CD4-positive, alpha-beta T cell treated with Interleukin-10 for 1 hour (primary cell): Measurements from ENCODE around the gene OST4.

Source experiments
- DNase-seq: peaks from one replicate; pipeline ENCODE4 v3.0.0-alpha.2; 2020

Gene OST4

GRCh38 chr2:27092696-27093429, 21.4 kb upstream of the OST4 start:
- DNase-seq = no peak

DNA sequence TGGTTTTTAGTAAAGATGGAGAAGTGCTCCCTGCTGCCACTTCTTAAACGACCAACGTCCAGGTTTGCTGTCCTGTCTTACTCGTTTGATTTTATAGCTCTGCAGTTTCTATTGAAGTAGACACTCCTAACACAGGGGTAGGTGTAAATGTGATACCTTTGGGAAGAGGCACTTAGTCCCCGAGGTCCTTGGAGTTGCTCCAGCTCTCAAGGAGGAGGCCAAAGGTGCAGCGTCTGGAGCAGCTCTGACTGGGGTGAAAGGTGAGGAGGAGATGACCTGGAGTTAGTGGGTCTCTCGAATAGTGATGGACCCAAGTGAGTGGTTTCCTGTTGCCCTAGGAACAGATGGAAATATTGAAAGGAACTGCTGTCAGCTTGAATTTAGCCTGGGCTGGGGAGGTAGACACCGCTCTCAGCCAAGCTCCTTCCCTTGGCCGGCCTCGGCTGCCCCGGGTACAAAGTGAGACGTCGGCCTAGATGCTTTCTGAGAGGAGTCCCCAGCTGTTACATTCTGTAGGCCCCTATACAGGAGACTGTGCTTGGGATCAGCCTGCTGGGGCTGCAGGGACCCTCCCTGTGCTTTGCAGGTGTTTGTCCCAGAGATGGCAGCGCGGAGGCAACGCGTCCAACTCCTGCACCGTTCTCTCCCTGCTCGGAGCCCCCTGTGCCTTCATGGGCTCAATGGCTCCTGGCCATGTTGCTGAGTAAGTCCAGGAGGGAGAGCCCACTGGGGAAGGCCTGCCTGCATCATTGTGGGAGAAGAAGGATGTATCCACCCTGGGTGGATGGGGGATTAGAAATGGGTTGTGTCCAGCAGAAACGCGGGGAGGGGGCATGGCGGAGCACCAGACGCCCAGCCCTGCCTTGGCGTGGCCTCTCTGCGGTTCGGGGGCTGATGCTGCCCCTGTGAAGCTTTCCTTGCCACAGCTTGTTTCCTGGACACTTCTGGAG, 20.6 kb upstream of the OST4 start:
- no peak for DNase-seq

GRCh38 chr2:27089111-27089954, 17.9 kb upstream of the OST4 start:
- DNase-seq = no peak

DNA sequence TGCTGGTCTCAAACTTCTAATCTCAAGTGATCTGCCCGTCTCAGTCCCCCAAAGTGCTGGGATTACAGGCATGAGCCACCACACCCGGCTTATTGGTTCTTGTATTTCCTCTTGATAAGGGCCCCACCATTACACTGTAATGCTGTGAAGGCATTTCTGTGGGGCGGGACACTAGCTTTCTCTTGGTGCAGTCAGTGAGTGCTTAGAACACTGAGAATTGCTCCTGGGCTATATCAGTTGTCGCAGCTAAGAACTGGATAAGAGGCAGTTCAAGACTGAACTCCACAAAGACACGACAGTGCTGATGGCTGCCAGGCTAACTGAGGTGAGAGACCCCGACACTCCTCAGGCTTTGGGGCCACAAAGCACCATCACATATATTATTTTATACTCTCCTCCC, 17.2 kb upstream of the OST4 start:
- no peak for DNase-seq

DNA sequence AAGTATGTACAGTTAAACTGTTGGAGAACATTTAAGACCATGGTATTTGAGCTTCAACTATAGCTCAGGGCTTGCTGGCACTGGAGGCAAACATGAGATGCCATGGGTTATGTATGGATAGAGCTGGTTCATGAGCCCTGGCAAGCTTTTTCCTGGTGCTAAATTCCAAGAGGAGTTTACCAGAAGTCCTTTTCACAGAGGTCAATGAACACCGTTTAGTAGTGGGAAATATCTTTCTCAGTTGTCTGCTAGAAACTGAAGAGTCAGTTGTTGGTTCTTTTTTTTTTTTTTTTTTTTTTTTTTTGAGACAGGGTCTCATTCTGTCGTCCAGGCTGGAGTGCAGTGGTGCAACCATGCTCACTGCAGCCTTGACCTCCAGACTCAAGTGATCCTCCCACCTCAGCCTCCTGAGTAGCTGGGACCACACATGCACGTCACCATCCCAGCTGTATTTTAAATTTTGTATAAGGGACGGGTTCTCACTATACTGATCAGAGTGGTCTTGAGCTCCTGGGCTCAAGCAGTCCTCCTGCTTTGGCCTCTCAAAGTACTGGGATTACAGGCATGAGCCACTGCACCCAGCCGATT, 16.5 kb upstream of the OST4 start:
- no peak for DNase-seq

DNA sequence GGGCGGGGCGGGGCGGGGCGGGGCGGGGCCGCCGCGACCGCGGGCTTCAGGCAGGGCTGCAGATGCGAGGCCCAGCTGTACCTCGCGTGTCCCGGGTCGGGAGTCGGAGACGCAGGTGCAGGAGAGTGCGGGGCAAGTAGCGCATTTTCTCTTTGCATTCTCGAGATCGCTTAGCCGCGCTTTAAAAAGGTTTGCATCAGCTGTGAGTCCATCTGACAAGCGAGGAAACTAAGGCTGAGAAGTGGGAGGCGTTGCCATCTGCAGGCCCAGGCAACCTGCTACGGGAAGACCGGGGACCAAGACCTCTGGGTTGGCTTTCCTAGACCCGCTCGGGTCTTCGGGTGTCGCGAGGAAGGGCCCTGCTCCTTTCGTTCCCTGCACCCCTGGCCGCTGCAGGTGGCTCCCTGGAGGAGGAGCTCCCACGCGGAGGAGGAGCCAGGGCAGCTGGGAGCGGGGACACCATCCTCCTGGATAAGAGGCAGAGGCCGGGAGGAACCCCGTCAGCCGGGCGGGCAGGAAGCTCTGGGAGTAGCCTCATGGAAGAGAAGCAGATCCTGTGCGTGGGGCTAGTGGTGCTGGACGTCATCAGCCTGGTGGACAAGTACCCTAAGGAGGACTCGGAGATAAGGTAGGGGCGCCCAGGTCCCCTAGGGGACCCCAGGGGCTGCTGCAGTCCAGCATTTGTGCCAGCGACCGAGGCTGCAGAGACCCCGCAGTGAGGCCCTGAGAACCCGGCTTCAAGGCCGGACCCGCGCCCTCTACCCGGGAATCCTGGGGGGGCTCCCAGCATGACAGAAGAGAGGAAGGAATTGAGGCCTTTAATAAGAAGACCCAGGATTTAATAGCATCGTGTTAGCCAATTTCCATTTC, 15.5 kb upstream of the OST4 start, which contains the start of gene KHK:
TSS of gene KHK (plus strand) at position 49 of the 870 bp plus-strand sequence. CDS start at position 537, 488 bp downstream.
- DNase-seq = peak; percentile 17

DNA sequence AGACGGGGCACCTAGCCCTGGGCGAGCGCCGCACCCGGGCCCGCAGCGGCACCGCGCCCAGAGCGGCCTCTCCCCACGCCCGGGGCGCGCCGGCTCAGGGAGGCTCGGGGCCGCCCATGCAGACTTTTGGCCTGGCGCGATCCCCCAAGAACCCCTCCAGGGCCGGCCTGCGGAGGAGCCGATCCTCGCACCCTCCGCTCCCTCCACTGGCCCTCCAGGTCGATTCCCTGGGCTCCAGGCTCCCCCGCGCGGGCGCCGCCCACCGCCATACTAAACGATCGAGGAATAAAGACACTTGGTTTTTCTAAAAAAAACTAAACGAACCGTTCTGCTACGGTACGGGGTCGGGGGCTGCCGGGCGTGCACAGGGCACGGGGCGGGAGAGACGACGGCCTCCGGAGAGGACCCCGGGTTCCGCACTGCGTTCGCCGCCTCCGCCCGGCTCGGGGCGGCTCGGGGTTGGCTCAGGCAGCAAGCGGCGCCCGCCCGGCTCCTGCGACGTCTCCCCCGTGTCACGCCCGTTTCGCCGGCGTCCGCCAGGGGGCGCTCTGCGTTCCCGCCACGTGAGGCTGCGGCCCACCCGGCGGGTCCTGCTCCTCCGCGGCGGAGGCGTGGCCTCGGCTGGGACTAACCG, 14.8 kb upstream of the OST4 start:
- peak; percentile 98 for DNase-seq

GRCh38 chr2:27085673-27086089, 14.2 kb upstream of the OST4 start:
- peak; percentile 35 for DNase-seq

GRCh38 chr2:27085062-27085672, 13.7 kb upstream of the OST4 start:
- DNase-seq = no peak

DNA sequence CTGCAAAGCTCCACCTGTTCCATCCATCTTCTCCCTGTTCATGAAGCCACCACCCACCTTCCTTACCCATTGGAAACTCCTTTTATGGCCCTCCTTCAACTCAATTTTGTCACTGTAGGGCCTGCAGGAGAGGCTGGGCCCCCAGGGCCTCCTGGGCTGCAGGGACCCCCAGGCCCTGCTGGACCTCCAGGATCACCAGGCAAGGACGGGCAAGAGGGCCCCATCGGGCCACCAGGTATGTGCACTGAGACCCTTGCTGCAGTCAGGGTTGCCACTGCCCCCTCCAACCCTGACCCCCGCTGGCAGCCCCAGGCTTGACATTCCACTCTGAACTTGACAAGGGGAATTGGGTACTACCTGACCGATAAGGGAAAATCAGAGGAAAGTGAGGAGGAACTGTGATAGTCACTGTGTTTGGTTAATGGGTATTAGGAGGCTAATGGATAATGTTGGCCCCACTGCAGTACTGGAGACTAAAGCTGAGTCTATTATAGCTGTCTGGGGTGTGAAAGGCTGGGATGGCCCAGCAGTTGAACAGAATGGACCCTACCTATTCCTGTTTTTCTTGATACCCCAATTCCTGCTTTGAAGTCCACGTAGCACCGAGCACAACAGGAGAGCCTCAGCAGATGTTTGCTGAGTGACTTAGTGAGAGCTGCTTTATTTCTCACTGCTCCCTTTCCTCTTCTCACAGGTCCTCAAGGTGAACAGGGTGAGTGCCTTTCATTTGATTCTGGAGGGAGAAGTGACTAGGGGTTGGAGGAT, 13.0 kb upstream of the OST4 start:
- DNase-seq = no peak

GRCh38 chr2:27083410-27084296, 12.2 kb upstream of the OST4 start:
- DNase-seq = no peak

DNA sequence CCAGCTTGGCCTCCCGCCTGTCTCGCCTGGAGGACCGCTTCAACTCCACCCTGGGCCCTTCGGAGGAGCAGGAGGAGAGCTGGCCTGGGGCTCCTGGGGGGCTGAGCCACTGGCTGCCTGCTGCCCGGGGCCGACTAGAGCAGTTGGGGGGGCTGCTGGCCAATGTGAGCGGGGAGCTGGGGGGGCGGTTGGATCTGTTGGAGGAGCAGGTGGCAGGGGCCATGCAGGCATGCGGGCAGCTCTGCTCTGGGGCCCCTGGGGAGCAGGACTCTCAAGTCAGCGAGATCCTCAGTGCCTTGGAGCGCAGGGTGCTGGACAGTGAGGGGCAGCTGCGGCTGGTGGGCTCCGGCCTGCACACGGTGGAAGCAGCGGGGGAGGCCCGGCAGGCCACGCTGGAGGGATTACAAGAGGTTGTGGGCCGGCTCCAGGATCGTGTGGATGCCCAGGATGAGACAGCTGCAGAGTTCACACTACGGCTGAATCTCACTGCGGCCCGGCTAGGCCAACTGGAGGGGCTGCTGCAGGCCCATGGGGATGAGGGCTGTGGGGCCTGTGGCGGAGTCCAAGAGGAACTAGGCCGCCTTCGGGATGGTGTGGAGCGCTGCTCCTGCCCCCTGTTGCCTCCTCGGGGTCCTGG, 11.4 kb upstream of the OST4 start:
- no peak for DNase-seq

DNA sequence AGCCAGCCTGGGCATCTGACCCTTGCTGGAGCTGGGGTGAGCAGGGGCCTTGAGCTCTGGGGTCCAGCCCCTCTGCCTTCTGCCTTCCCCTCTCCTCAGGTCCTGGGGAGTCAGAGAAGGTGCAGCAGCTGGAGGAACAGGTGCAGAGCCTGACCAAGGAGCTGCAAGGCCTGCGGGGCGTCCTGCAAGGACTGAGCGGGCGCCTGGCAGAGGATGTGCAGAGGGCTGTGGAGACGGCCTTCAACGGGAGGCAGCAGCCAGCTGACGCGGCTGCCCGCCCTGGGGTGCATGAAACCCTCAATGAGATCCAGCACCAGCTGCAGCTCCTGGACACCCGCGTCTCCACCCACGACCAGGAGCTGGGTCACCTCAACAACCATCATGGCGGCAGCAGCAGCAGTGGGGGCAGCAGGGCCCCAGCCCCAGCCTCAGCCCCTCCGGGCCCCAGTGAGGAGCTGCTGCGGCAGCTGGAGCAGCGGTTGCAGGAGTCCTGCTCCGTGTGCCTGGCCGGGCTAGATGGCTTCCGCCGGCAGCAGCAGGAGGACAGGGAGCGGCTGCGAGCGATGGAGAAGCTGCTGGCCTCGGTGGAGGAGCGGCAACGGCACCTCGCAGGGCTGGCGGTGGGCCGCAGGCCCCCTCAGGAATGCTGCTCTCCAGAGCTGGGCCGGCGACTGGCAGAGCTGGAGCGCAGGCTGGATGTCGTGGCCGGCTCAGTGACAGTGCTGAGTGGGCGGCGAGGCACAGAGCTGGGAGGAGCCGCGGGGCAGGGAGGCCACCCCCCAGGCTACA, 10.7 kb upstream of the OST4 start:
- no peak for DNase-seq

- DNase-seq = no peak
Observed at GRCh38 chr2:27080603-27080936, 9.1 kb upstream of the OST4 start.

DNA sequence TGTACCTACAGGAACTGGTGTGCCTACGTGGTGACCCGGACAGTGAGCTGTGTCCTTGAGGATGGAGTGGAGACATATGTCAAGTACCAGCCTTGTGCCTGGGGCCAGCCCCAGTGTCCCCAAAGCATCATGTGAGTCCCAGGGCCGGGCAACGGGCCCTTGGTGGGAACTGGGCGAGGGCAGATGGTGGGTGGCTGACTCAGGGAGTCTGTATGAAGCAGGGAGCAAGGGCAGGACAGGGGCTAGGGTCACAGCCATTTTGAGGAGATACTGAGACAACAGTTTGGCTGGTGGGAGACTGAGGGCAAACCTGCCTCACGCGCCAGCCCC, 8.7 kb upstream of the OST4 start:
- DNase-seq = no peak

GRCh38 chr2:27079233-27080139, 8.0 kb upstream of the OST4 start:
- DNase-seq = no peak
